ENCODE measurements around the gene SRRT.
A peak's percentile ranks its signal among the peaks of the same experiment; 100 is the strongest.
"Not testable (repeated sequence)": the region's sequence is repeated elsewhere in the genome, so short reads cannot be mapped to it uniquely, and the experiment has no call there.

SRRT gene

DNA sequence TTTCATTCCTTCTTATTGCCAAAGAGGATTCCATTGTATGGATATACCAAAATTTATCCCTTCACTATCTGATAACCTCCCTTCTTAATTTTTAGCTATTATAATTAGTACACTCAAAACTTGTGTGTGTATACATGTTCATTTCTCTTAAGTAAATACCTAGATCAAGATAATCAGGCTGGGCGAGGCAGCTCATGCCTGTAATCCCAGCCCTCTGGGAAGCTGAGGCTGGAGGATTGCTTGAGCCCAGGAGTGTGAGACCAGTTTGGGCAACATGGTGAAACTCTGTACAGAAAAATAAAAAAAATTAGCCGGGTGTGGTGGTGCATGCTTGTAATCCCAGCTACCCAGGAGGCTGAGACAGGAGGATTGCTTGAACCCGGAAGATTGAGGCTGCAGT, 36.6 kb downstream of the SRRT start:
- H3K9me3 ChIP-seq (ENCODE audit: control insufficient read depth, low read length) = no peaks in the 10 kb centered on the region
- TF ChIP-seq, protein P1, sequence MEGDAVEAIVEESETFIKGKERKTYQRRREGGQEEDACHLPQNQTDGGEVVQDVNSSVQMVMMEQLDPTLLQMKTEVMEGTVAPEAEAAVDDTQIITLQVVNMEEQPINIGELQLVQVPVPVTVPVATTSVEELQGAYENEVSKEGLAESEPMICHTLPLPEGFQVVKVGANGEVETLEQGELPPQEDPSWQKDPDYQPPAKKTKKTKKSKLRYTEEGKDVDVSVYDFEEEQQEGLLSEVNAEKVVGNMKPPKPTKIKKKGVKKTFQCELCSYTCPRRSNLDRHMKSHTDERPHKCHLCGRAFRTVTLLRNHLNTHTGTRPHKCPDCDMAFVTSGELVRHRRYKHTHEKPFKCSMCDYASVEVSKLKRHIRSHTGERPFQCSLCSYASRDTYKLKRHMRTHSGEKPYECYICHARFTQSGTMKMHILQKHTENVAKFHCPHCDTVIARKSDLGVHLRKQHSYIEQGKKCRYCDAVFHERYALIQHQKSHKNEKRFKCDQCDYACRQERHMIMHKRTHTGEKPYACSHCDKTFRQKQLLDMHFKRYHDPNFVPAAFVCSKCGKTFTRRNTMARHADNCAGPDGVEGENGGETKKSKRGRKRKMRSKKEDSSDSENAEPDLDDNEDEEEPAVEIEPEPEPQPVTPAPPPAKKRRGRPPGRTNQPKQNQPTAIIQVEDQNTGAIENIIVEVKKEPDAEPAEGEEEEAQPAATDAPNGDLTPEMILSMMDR (IDR thresholded peaks at IDR 0.05) = no peak
- no peaks in the 10 kb centered on the region for H3K4me1 ChIP-seq
- no peaks in the 10 kb centered on the region for H3K79me2 ChIP-seq
- H2AFZ ChIP-seq = no peak overlapping the region
- H3K4me2 ChIP-seq (ENCODE audit: low read length) = no peak overlapping the region
- no peak overlapping the region for H3K27ac ChIP-seq
- no peaks in the 10 kb centered on the region for H3K27me3 ChIP-seq (ENCODE audit: control insufficient read depth, insufficient read depth, low read length)
- H3K36me3 ChIP-seq (ENCODE audit: control insufficient read depth, insufficient read depth, low read length) = no peaks in the 10 kb centered on the region
- H3K9ac ChIP-seq = no peak overlapping the region
- no peak overlapping the region for H3K4me3 ChIP-seq (ENCODE audit: low read depth, low read length)

DNA sequence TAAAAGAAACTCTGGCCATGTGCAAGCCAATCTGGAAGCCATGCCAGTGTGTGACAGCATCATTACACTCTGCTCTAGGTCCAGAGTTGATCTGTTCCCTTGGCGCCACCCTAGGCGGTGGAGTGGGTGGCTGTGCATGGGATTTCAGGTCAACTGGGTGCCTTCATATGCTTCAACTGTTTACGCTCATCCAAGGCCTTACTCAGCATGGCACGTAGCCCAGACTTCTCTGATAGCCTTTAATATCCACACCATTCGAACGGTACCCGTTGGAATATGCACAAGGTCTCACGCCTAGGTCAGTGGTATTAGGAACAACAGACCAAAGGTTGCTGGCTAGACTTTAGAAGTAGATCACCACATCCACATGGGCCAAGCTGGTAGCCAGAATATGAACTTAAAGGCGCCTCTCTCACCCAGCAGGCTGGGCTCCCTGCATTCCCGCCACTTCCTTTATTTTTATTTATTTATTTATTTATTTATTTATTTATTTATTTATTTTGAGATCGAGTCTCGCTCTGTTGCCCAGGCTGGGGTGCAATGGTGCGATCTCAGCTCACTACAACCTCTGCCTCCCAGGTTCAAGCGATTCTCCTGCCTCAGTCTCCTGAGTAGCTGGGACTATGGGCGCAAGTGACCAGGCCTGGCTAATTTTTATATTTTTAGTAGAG, 39.4 kb downstream of the SRRT start:
- Histone ChIP-seq H3K27ac (no peak overlapping the region), H3K9ac (no peak overlapping the region), H2AFZ (no peak overlapping the region)

GRCh38 chr7:100914879-100915447, 40.1 kb downstream of the SRRT start:
- H3K9ac ChIP-seq = no peak overlapping the region

More for the DNA sequence above, 39.4 kb downstream of the SRRT start:
- Histone ChIP-seq H3K36me3 (ENCODE audit: control insufficient read depth, insufficient read depth, low read length) (no peaks in the 10 kb centered on the region), H3K4me1 (no peaks in the 10 kb centered on the region), H3K4me2 (ENCODE audit: low read length) (peak overlapping the region; percentile 35), H3K79me2 (no peaks in the 10 kb centered on the region), H3K4me3 (ENCODE audit: low read depth, low read length) (no peak overlapping the region), H3K27me3 (ENCODE audit: control insufficient read depth, insufficient read depth, low read length) (no peaks in the 10 kb centered on the region), H3K9me3 (ENCODE audit: control insufficient read depth, low read length) (no peaks in the 10 kb centered on the region)
- TF ChIP-seq, protein P1 (IDR thresholded peaks at IDR 0.05) = no peak

DNA sequence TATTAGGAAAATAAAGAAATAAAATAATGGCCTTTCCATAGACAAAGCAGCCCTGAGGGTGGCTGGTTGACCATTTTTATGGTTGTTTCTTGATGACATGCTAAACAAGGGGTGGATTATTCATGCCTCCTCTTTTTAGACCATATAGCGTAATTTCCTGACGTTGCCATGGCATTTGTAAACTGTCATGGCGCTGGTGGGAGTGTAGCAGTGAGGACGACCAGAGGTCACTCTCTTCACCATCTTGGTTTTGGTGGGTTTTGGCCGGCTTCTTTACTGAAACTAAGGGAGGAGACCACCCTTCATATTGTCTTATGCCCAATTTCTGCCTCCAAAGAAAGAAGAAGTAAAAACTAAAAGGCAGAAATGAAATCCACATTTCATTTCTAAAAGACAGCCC, 44.4 kb downstream of the SRRT start:
- not testable (repeated sequence) for H3K9me3 ChIP-seq (ENCODE audit: control insufficient read depth, low read length); H3K4me1 ChIP-seq; H3K4me2 ChIP-seq (ENCODE audit: low read length); H3K36me3 ChIP-seq (ENCODE audit: control insufficient read depth, insufficient read depth, low read length); H3K4me3 ChIP-seq (ENCODE audit: low read depth, low read length); H3K27ac ChIP-seq; H2AFZ ChIP-seq; H3K9ac ChIP-seq; H3K79me2 ChIP-seq; H3K27me3 ChIP-seq (ENCODE audit: control insufficient read depth, insufficient read depth, low read length)

More at GRCh38 chr7:100914879-100915447, 40.1 kb downstream of the SRRT start:
- Histone ChIP-seq H3K27me3 (ENCODE audit: control insufficient read depth, insufficient read depth, low read length) (no peaks in the 10 kb centered on the region), H3K36me3 (ENCODE audit: control insufficient read depth, insufficient read depth, low read length) (no peaks in the 10 kb centered on the region), H3K4me1 (no peaks in the 10 kb centered on the region), H2AFZ (no peak overlapping the region), H3K27ac (no peak overlapping the region), H3K4me3 (ENCODE audit: low read depth, low read length) (no peak overlapping the region), H3K79me2 (no peaks in the 10 kb centered on the region), H3K4me2 (ENCODE audit: low read length) (no peak overlapping the region), H3K9me3 (ENCODE audit: control insufficient read depth, low read length) (no peaks in the 10 kb centered on the region)
- TF ChIP-seq, protein P1 (IDR thresholded peaks at IDR 0.05) = no peak

DNA sequence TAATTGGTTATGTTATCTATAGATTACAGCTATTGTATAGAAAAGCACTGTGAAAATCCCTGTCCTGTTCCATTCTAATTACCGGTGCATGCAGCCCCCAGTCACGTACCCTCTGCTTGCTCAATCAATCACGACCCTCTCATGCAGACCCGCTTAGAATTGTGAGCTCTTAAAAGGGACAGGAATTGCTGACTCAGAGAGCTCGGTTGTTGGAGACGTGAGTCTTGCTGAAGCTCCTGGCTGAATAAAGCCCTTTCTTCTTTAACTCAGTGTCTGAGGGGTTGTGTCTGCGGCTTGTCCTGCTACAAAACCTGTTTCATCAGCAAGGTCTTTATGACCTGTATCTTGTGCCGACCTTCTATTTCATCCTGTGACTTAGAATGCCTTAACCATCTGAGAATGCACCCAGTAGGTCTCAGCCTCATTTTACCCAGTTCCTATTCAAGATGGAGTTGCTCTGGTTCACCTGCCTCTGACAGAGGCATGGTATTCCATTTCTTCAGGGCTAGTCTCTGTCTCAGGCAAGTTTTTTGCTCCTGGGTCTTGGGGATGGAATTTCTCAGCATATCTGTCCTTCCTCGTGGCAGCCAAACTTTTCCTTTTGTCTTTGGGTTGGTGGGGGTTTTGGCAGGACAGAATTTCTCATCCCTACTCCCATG, 45.0 kb downstream of the SRRT start:
- not testable (repeated sequence) for H3K4me1 ChIP-seq; H3K36me3 ChIP-seq (ENCODE audit: control insufficient read depth, insufficient read depth, low read length); H3K9me3 ChIP-seq (ENCODE audit: control insufficient read depth, low read length); H2AFZ ChIP-seq; H3K4me2 ChIP-seq (ENCODE audit: low read length); H3K27me3 ChIP-seq (ENCODE audit: control insufficient read depth, insufficient read depth, low read length); H3K79me2 ChIP-seq; H3K4me3 ChIP-seq (ENCODE audit: low read depth, low read length); H3K9ac ChIP-seq; H3K27ac ChIP-seq

Data from parathyroid adenoma (tissue), 2 donors.